HL-60 (cell line): ENCODE data around the gene NCK2.

Experiments used
- POLR2AphosphoS5 ChIP-seq: IDR thresholded peaks from 2 replicates; pipeline ENCODE4 v1.6.1; 2012; ENCODE audit warnings: low read depth
- SPI1 ChIP-seq: IDR thresholded peaks from 2 replicates; pipeline ENCODE4 v1.6.1; 2012; ENCODE audit warnings: low read depth, mild to moderate bottlenecking, borderline replicate concordance
- TF ChIP-seq, protein P1 (sequence below): IDR thresholded peaks from one replicate; pipeline ENCODE4 v1.5.1; 2011; ENCODE audit warnings: low read length, control low read depth, inconsistent platforms; ENCODE audit not compliant: insufficient read depth
- TF ChIP-seq, protein P2 (sequence below): IDR thresholded peaks from 2 replicates; pipeline ENCODE4 v1.6.1; 2012; ENCODE audit warnings: low read depth; ENCODE audit not compliant: insufficient replicate concordance

DNA sequence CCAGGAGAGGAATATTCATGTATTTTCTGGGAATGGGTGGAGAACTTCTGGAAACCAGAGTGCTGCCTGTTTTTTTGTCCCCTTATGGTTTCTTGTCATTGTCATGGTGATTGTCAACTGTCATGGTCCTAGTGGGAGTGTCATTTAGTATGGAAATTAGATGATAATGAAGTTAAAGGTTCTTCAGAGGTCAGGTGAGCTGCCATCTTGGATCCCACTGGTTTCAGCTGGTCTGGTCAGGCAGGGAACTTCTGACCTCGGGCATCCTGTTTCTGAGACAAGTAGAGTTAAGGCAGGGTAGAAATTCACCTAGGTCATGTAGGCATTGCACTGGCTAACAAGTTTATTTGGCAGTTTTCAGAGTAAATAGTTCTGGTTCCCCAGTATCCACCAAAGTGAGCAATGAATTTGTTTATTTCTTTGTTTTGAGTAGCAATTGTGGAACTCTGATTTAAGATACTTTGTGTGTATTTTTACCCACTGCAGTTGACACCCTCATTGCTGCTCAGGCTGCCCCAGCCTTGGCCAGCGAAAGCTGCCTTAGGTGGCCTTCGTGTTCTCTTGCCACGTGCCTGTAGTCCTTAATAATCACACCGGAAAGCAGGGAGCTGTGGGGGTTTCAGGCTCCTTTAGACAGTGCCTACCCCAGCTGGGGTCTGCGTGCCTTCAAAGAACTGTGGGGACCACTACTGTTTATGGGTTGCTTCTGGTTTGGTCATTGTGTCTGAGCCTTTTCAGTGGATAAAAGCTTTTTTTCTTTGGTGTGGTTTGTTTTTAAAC is 48.7 kb downstream of the NCK2 start:
- TF ChIP-seq, protein P1, sequence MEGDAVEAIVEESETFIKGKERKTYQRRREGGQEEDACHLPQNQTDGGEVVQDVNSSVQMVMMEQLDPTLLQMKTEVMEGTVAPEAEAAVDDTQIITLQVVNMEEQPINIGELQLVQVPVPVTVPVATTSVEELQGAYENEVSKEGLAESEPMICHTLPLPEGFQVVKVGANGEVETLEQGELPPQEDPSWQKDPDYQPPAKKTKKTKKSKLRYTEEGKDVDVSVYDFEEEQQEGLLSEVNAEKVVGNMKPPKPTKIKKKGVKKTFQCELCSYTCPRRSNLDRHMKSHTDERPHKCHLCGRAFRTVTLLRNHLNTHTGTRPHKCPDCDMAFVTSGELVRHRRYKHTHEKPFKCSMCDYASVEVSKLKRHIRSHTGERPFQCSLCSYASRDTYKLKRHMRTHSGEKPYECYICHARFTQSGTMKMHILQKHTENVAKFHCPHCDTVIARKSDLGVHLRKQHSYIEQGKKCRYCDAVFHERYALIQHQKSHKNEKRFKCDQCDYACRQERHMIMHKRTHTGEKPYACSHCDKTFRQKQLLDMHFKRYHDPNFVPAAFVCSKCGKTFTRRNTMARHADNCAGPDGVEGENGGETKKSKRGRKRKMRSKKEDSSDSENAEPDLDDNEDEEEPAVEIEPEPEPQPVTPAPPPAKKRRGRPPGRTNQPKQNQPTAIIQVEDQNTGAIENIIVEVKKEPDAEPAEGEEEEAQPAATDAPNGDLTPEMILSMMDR, result no peak
- TF ChIP-seq POLR2AphosphoS5, result no peak
- TF ChIP-seq SPI1, result no peak
- TF ChIP-seq, protein P2, sequence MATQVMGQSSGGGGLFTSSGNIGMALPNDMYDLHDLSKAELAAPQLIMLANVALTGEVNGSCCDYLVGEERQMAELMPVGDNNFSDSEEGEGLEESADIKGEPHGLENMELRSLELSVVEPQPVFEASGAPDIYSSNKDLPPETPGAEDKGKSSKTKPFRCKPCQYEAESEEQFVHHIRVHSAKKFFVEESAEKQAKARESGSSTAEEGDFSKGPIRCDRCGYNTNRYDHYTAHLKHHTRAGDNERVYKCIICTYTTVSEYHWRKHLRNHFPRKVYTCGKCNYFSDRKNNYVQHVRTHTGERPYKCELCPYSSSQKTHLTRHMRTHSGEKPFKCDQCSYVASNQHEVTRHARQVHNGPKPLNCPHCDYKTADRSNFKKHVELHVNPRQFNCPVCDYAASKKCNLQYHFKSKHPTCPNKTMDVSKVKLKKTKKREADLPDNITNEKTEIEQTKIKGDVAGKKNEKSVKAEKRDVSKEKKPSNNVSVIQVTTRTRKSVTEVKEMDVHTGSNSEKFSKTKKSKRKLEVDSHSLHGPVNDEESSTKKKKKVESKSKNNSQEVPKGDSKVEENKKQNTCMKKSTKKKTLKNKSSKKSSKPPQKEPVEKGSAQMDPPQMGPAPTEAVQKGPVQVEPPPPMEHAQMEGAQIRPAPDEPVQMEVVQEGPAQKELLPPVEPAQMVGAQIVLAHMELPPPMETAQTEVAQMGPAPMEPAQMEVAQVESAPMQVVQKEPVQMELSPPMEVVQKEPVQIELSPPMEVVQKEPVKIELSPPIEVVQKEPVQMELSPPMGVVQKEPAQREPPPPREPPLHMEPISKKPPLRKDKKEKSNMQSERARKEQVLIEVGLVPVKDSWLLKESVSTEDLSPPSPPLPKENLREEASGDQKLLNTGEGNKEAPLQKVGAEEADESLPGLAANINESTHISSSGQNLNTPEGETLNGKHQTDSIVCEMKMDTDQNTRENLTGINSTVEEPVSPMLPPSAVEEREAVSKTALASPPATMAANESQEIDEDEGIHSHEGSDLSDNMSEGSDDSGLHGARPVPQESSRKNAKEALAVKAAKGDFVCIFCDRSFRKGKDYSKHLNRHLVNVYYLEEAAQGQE, result no peak
